ENCODE data around the gene SVOP. TPM values are rescaled to one million over a fixed set of nuclear protein-coding genes. Genes with fewer than 3 reads are reported as not detected.

SVOP gene
- total and polyA plus RNA-seq, 2 experiments from 2014 or later: not detected

- Histone ChIP-seq H3K4me3 (no peak overlapping the region), H3K27me3 (replicated peaks; ENCODE audit: insufficient read depth) (peaks cover 6% of the 10 kb centered on the region), H3K36me3 (ENCODE audit: low read depth) (no peaks in the 10 kb centered on the region), H3K4me1 (ENCODE audit: insufficient read depth) (no peaks in the 10 kb centered on the region), H3K9me3 (ENCODE audit: low read depth) (no peaks in the 10 kb centered on the region), H3K9me2 (ENCODE audit: insufficient read depth) (no peaks in the 10 kb centered on the region), H3K79me2 (ENCODE audit: insufficient read depth) (no peaks in the 10 kb centered on the region), H3K27ac (no peak overlapping the region), H4K20me1 (ENCODE audit: insufficient read depth) (no peaks in the 10 kb centered on the region), H3K4me2 (ENCODE audit: unreplicated experiment) (no peak overlapping the region), H3K9ac (no peak overlapping the region), H3F3A (ENCODE audit: insufficient read depth) (no peaks in the 10 kb centered on the region), H2AFZ (no peak overlapping the region)
- WGBS, 2 experiments (ENCODE audit: low coverage in 1 of 2, low lambda C conversion rate in 2 of 2, missing lambda C conversion rate in 2 of 2): 22% methylated on average over 9 of the region's 9 CpGs
- peak; percentile 50 for DNase-seq
- in situ Hi-C loops (cut with MboI): no loop called here
- TF ChIP-seq EZH2phosphoT487 (IDR thresholded peaks at IDR 0.05; ENCODE audit: insufficient read depth, low read depth) (no peak), EZH2 (IDR thresholded peaks at IDR 0.05; ENCODE audit: insufficient read depth, poor library complexity, severe bottlenecking) (no peak)
These were observed 39.8 kb downstream of the SVOP start for GRCh38 chr12:108980831-108981618.

GRCh38 chr12:108977360-108977759 lies 43.5 kb downstream of the SVOP start:
- no peaks in the 10 kb centered on the region for H4K20me1 ChIP-seq (ENCODE audit: insufficient read depth)
- no peak overlapping the region for H3K9ac ChIP-seq
- no peaks in the 10 kb centered on the region for H3K9me3 ChIP-seq (ENCODE audit: low read depth)
- DNase-seq: no peak
- H3K79me2 ChIP-seq (ENCODE audit: insufficient read depth): no peaks in the 10 kb centered on the region
- no peaks in the 10 kb centered on the region for H3K36me3 ChIP-seq (ENCODE audit: low read depth)
- H3K4me2 ChIP-seq (ENCODE audit: unreplicated experiment): no peak overlapping the region
- H3K9me2 ChIP-seq (ENCODE audit: insufficient read depth): no peaks in the 10 kb centered on the region
- H3K27me3 ChIP-seq (replicated peaks; ENCODE audit: insufficient read depth): peaks cover 6% of the 10 kb centered on the region
- WGBS, 2 experiments (ENCODE audit: low coverage in 1 of 2, low lambda C conversion rate in 2 of 2, missing lambda C conversion rate in 2 of 2): 25% methylated on average over 4 of the region's 4 CpGs
- H3K4me3 ChIP-seq: no peak overlapping the region
- no peak overlapping the region for H2AFZ ChIP-seq
- TF ChIP-seq EZH2 (IDR thresholded peaks at IDR 0.05; ENCODE audit: insufficient read depth, poor library complexity, severe bottlenecking) (no peak), EZH2phosphoT487 (IDR thresholded peaks at IDR 0.05; ENCODE audit: insufficient read depth, low read depth) (no peak)
- H3K27ac ChIP-seq: no peak overlapping the region
- in situ Hi-C loops (cut with MboI): no loop called here
- no peaks in the 10 kb centered on the region for H3K4me1 ChIP-seq (ENCODE audit: insufficient read depth)
- no peaks in the 10 kb centered on the region for H3F3A ChIP-seq (ENCODE audit: insufficient read depth)

GRCh38 chr12:108975024-108975593 lies 45.8 kb downstream of the SVOP start:
- Histone ChIP-seq H2AFZ (no peak overlapping the region), H3K9me2 (ENCODE audit: insufficient read depth) (no peaks in the 10 kb centered on the region), H3K27ac (no peak overlapping the region), H3K4me3 (no peak overlapping the region), H3K79me2 (ENCODE audit: insufficient read depth) (no peaks in the 10 kb centered on the region), H3K4me1 (ENCODE audit: insufficient read depth) (no peaks in the 10 kb centered on the region), H3K27me3 (replicated peaks; ENCODE audit: insufficient read depth) (peaks cover 6% of the 10 kb centered on the region), H3K36me3 (ENCODE audit: low read depth) (no peaks in the 10 kb centered on the region), H3K9ac (no peak overlapping the region), H3F3A (ENCODE audit: insufficient read depth) (no peaks in the 10 kb centered on the region), H4K20me1 (ENCODE audit: insufficient read depth) (no peaks in the 10 kb centered on the region), H3K4me2 (ENCODE audit: unreplicated experiment) (no peak overlapping the region), H3K9me3 (ENCODE audit: low read depth) (no peaks in the 10 kb centered on the region)
- in situ Hi-C loops (cut with MboI): no loop called here
- TF ChIP-seq EZH2phosphoT487 (IDR thresholded peaks at IDR 0.05; ENCODE audit: insufficient read depth, low read depth) (no peak), EZH2 (IDR thresholded peaks at IDR 0.05; ENCODE audit: insufficient read depth, poor library complexity, severe bottlenecking) (no peak)
- no peak for DNase-seq
- 14% methylated on average over 2 of the region's 2 CpGs for WGBS, 2 experiments (ENCODE audit: low coverage in 1 of 2, low lambda C conversion rate in 2 of 2, missing lambda C conversion rate in 2 of 2)

GRCh38 chr12:108973629-108974152 lies 47.2 kb downstream of the SVOP start:
- no peak overlapping the region for H3K4me2 ChIP-seq (ENCODE audit: unreplicated experiment)
- WGBS, 2 experiments (ENCODE audit: low coverage in 1 of 2, low lambda C conversion rate in 2 of 2, missing lambda C conversion rate in 2 of 2): 23 to 24% methylated on average over 4 of the region's 4 CpGs
- no peak overlapping the region for H3K4me3 ChIP-seq
- H3K9me3 ChIP-seq (ENCODE audit: low read depth): no peaks in the 10 kb centered on the region
- no peaks in the 10 kb centered on the region for H3K4me1 ChIP-seq (ENCODE audit: insufficient read depth)
- no peaks in the 10 kb centered on the region for H3K79me2 ChIP-seq (ENCODE audit: insufficient read depth)
- no peak for DNase-seq
- H3K9ac ChIP-seq: no peak overlapping the region
- H3K27ac ChIP-seq: no peak overlapping the region
- peaks cover 6% of the 10 kb centered on the region for H3K27me3 ChIP-seq (replicated peaks; ENCODE audit: insufficient read depth)
- H4K20me1 ChIP-seq (ENCODE audit: insufficient read depth): no peaks in the 10 kb centered on the region
- no peaks in the 10 kb centered on the region for H3K36me3 ChIP-seq (ENCODE audit: low read depth)
- H3K9me2 ChIP-seq (ENCODE audit: insufficient read depth): no peaks in the 10 kb centered on the region
- no peak overlapping the region for H2AFZ ChIP-seq
- in situ Hi-C loops (cut with MboI): no loop called here
- TF ChIP-seq EZH2 (IDR thresholded peaks at IDR 0.05; ENCODE audit: insufficient read depth, poor library complexity, severe bottlenecking) (no peak), EZH2phosphoT487 (IDR thresholded peaks at IDR 0.05; ENCODE audit: insufficient read depth, low read depth) (no peak)
- H3F3A ChIP-seq (ENCODE audit: insufficient read depth): no peaks in the 10 kb centered on the region
